Psoas muscle (tissue), 8 donors: ENCODE results near the gene SLC22A7. TPM values are rescaled to one million over a fixed set of nuclear protein-coding genes. Genes with fewer than 3 reads are reported as not detected.

Experiments
- ATAC-seq, 4 donors: fragments of 200-7000 bp; cut with Tn5 transposase; one replicate each; pipeline ENCODE4 v1.9.1; 2020; ENCODE audit warnings: moderate library complexity in 3 of 4, mild to moderate bottlenecking in 2 of 4
- DNase-seq, 2 donors: peaks; one replicate each; pipeline ENCODE4 v3.0.0-alpha.2; 2020
- H3K27ac ChIP-seq: fragments of 200-600 bp; one replicate; pipeline ENCODE4 v1.8.0; 2022
- H3K27me3 ChIP-seq, 3 donors: fragments of 200-600 bp in 1 of 3; one replicate each; pipeline versions ENCODE4 v1.6.1 to v1.8.0; 2013 to 2022; ENCODE audit warnings: low read length in 2 of 3, mild to moderate bottlenecking in 2 of 3, moderate library complexity in 1 of 3; ENCODE audit not compliant: insufficient read depth in 3 of 3
- H3K36me3 ChIP-seq, 2 donors: fragments of 200-600 bp in 1 of 2; one replicate each; pipeline versions ENCODE4 v1.6.1 to v1.8.0; 2013 to 2022; ENCODE audit warnings: low read depth in 1 of 2, mild to moderate bottlenecking in 1 of 2, moderate library complexity in 1 of 2; ENCODE audit not compliant: insufficient read depth in 1 of 2
- H3K4me1 ChIP-seq: fragments of 200-600 bp; one replicate; pipeline ENCODE4 v1.8.0; 2022
- H3K4me3 ChIP-seq: fragments of 200-600 bp; one replicate; pipeline ENCODE4 v1.8.0; 2022; ENCODE audit warnings: mild to moderate bottlenecking
- H3K9me3 ChIP-seq: fragments of 200-600 bp; one replicate; pipeline ENCODE4 v1.8.0; 2022
- WGBS, 3 donors: extraction: QIAGEN DNeasy Blood & Tissue Kit; methylation state at CpG; one replicate each; pipeline versions ENCODE4 v1.1.6 to v1.1.7; 2013; 5-methylcytosine and 5-hydroxymethylcytosine counted together
- intact Hi-C, 2 donors: fragments of 100-400 bp; cut with DNase I; formaldehyde crosslinking; loops; one replicate each; pipeline versions ENCODE4 v1.11.0 to v1.14.2; 2022
- polyA plus RNA-seq, 3 donors: library from polyadenylated mRNA; stranded (reverse); fragments of 200-250 nt; gene quantifications; one replicate each; pipeline ENCODE4 v1.2.3, GENCODE V29; 2013
- total RNA-seq, 4 donors: library from RNA; stranded (reverse); fragmentation: NEBNext Ultra II Directional in 2 of 4; extraction: Animal tissue kit (Norgen Biotek cat#: 25700) in 2 of 4; gene quantifications; one replicate each; pipeline versions ENCODE4 v1.2.1 to v1.2.4, GENCODE V29; 2021 to 2023
- TF ChIP-seq, protein P1 (sequence below): fragments of 200-600 bp; IDR thresholded peaks from one replicate; pipeline ENCODE4 v1.8.0; 2022; ENCODE audit warnings: antibody characterized with exemption
- donor health status: healthy with polysubstance abuse.
- donor health status: DM: no; HTN: no; CAD: no; lungs with moderate emphysema.
- donor health status: Bipolar disorder and iron deficiency.
- donor health status: healthy.
- donor health status: DM: yes; HTN: yes; CAD: no.
- donor health status: DM: no; HTN: no; CAD: no.
- donor health status: DM: no; HTN: no; CAD: no.
- donor health status: DM: yes; HTN: yes; CAD: no.

Gene SLC22A7
- total and polyA plus RNA-seq, 7 donors = not detected

DNA sequence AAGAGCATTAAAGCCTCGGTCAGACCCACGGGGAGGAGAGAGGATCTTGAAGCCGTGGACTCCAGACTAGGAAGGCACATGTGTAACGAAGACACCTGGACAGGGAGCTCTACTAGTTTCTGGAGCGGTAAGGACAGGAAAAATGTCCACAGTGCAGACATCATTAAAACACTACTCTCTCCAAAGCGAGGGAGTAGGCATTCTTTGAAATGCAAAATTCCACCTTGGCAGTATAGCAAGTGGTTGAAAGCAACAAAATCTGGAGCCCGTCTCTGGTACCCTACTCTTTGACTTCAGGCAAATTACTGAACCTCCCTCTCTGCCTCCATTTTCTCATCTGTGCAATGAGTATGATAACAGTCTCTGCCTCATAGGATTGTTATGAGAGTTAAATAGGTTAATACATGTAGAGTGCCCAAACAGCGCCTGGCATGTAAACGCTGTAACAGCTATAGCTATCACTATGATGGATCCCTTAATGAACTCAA is 11.0 kb downstream of the SLC22A7 start:
- no peak overlapping the region for H3K27ac ChIP-seq
- no peak for DNase-seq
- TF ChIP-seq, protein P1, sequence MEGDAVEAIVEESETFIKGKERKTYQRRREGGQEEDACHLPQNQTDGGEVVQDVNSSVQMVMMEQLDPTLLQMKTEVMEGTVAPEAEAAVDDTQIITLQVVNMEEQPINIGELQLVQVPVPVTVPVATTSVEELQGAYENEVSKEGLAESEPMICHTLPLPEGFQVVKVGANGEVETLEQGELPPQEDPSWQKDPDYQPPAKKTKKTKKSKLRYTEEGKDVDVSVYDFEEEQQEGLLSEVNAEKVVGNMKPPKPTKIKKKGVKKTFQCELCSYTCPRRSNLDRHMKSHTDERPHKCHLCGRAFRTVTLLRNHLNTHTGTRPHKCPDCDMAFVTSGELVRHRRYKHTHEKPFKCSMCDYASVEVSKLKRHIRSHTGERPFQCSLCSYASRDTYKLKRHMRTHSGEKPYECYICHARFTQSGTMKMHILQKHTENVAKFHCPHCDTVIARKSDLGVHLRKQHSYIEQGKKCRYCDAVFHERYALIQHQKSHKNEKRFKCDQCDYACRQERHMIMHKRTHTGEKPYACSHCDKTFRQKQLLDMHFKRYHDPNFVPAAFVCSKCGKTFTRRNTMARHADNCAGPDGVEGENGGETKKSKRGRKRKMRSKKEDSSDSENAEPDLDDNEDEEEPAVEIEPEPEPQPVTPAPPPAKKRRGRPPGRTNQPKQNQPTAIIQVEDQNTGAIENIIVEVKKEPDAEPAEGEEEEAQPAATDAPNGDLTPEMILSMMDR = no peak
- H3K36me3 ChIP-seq = no peaks in the 10 kb centered on the region
- H3K9me3 ChIP-seq = no peaks in the 10 kb centered on the region
- peaks cover 10% of the 10 kb centered on the region for H3K4me1 ChIP-seq
- peaks cover 0 to 32% (median 0%) of the 10 kb centered on the region in 3 donors for H3K27me3 ChIP-seq
- H3K4me3 ChIP-seq = peak overlapping the region; percentile 62
- whole genome bisulfite sequencing, 3 donors = 39 to 41% (median 40%) methylated on average over 9 of the region's 9 CpGs
- ATAC-seq = no peak
- intact Hi-C loops = no loop called here

DNA sequence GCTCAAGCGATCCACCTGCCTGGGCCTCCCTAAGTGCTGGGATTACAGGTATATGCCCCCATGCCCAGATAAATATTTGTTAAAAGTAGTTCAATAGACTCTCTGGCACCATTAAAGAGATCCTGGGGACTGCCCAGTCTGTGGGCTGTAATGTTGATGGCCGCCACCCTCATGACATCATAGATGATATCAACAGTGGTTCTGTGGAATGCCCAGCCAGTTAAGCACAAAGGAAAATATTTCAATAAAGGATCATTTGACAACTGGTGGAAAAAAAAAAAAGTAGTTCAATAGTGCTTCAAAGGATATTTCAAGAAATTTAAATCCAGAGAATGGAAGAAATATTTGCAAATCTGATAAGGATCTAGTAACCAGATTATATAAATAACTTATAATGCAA is 12.1 kb downstream of the SLC22A7 start:
- Histone ChIP-seq H3K27ac (no peak overlapping the region), H3K9me3 (no peaks in the 10 kb centered on the region), H3K27me3 (peaks cover 0 to 32% (median 0%) of the 10 kb centered on the region in 3 donors), H3K4me1 (peaks cover 10% of the 10 kb centered on the region), H3K4me3 (no peak overlapping the region), H3K36me3 (no peaks in the 10 kb centered on the region)
- intact Hi-C loops = no loop called here
- ATAC-seq (no peak), DNase-seq (no peak)
- TF ChIP-seq, protein P1 = no peak
- 95 to 98% (median 96%) methylated on average over 2 of the region's 2 CpGs for WGBS, 3 donors

DNA sequence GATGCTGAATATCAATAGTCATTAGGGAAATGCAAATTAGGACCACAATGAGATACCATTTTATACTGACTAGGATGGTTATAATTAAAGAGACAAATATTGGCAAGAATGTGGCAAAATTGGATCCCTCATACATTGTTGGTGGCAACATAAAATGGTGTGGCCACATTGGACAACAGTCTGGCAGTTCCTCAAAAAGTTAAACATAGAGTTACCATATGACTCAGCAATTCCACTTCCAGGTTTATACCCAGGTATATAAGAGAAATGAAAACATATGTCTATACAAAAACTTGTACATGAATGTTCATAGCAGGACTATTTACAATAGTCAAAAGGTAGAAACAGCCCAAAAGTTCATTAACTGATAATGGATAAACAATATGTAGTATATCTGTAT is 12.6 kb downstream of the SLC22A7 start:
- no peak for ATAC-seq
- TF ChIP-seq, protein P1 = no peak
- Histone ChIP-seq H3K27ac (no peak overlapping the region), H3K4me3 (no peak overlapping the region), H3K36me3 (no peaks in the 10 kb centered on the region), H3K4me1 (peaks cover 10% of the 10 kb centered on the region), H3K9me3 (no peaks in the 10 kb centered on the region), H3K27me3 (peaks cover 0 to 32% (median 0%) of the 10 kb centered on the region in 3 donors)
- intact Hi-C loops = no loop called here
- no peak for DNase-seq

DNA sequence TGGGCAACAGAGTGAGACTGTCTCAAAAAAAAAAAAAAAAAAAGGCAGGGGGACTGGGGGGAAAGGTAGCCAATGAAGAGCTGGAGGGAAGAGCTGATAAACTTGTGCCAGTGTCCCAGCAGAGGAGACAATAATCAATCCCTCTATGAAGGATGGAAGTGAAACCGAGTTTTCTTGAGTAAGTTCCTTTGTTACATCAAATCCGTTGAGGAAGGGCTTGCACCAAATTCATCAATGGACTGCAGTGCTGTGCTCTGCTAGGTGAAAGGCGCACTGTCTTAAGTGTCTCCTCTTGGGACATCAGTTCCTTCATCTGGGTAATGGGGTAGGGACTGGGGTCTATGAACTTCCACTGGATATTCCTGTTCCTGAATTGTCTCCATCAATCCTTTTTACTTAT is 13.6 kb downstream of the SLC22A7 start:
- TF ChIP-seq, protein P1 = no peak
- H3K27me3 ChIP-seq = peaks cover 0 to 29% (median 0%) of the 10 kb centered on the region in 3 donors
- ATAC-seq (no peak), DNase-seq (no peak)
- no peaks in the 10 kb centered on the region for H3K9me3 ChIP-seq
- no peak overlapping the region for H3K4me3 ChIP-seq
- peaks cover 10% of the 10 kb centered on the region for H3K4me1 ChIP-seq
- 66 to 82% (median 79%) methylated on average over 3 of the region's 3 CpGs for WGBS, 3 donors
- H3K36me3 ChIP-seq = no peaks in the 10 kb centered on the region
- intact Hi-C loops = no loop called here
- H3K27ac ChIP-seq = no peak overlapping the region

DNA sequence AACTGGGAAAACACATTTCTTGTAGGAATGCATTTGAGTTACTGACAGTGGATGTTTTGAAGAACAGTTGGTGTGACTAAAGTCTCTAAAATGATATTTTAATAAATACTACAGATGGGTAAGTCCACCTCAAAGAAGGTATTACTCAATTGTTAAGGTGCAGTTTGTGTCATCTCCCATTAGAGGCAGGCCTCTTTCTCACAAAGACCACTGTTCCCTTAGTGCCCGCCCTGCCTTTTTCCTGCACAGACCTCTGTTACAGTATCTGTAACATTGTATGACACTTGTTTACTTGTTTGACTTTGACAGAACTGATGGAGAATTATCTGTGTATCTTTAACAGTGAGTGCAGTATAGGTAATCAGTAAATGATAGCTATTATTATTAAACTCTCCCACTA is 15.8 kb downstream of the SLC22A7 start:
- peaks cover 3% of the 10 kb centered on the region for H3K4me1 ChIP-seq
- H3K36me3 ChIP-seq = no peaks in the 10 kb centered on the region
- DNase-seq = no peak
- no peak for ATAC-seq
- H3K27ac ChIP-seq = no peak overlapping the region
- H3K9me3 ChIP-seq = no peaks in the 10 kb centered on the region
- no peak overlapping the region for H3K4me3 ChIP-seq
- WGBS, 3 donors = 74 to 96% (median 85%) methylated on average over 1 of the region's 1 CpG
- peaks cover 0 to 7% (median 0%) of the 10 kb centered on the region in 3 donors for H3K27me3 ChIP-seq
- intact Hi-C loops = no loop called here
- TF ChIP-seq, protein P1 = no peak
